Gastrocnemius medialis (tissue), 4 donors: ENCODE data around the gene FOLH1.
"Not testable (repeated sequence)": the region's sequence is repeated elsewhere in the genome, so short reads cannot be mapped to it uniquely, and the experiment has no call there.

Experiments
- POLR2A ChIP-seq, 2 donors: fragments of 450-650 bp; IDR thresholded peaks; one replicate each; pipeline ENCODE4 v1.6.1; 2017; ENCODE audit warnings: antibody characterized with exemption in 2 of 2, mild to moderate bottlenecking in 2 of 2, moderate library complexity in 2 of 2
- TF ChIP-seq, protein P1 (sequence below), 5 experiments: fragments of 450-650 bp in 3 of 5; fragments of 200-600 bp in 2 of 5; sonication (generic) in 2 of 5; IDR thresholded peaks in 4 of 5; conservative IDR thresholded peaks in 1 of 5; 1 replicate in 4 of 5; 2 replicates in 1 of 5; pipeline ENCODE4 v1.5.1; 2016 to 2019; ENCODE audit warnings: antibody characterized with exemption in 5 of 5, mild to moderate bottlenecking in 3 of 5, moderate library complexity in 3 of 5

DNA sequence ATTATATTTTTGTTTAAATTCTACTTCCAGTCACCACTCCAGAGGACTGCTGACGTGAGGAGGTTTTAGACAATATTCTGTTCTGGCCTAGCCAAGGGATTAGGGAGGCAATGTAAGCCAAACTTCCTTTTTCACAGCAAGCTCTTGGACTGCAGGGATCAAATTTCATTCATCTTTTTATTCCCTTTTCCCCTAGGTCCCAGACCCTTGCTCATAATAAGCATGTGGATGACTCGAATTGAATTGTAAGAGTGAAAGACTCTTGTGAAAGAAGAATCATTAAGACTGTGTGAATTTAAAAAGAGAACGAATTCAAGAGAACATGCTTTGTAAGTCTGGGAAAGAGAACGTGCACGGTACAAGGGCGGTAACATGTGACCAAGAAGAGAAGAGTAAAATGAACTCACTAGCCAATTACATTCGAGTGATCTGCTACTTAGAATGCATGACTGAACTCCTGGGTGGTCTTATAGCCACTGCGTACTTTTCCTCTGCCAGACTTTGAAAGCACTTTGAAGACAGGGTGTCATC lies 16.9 kb upstream of the FOLH1 start:
- TF ChIP-seq, protein P1, sequence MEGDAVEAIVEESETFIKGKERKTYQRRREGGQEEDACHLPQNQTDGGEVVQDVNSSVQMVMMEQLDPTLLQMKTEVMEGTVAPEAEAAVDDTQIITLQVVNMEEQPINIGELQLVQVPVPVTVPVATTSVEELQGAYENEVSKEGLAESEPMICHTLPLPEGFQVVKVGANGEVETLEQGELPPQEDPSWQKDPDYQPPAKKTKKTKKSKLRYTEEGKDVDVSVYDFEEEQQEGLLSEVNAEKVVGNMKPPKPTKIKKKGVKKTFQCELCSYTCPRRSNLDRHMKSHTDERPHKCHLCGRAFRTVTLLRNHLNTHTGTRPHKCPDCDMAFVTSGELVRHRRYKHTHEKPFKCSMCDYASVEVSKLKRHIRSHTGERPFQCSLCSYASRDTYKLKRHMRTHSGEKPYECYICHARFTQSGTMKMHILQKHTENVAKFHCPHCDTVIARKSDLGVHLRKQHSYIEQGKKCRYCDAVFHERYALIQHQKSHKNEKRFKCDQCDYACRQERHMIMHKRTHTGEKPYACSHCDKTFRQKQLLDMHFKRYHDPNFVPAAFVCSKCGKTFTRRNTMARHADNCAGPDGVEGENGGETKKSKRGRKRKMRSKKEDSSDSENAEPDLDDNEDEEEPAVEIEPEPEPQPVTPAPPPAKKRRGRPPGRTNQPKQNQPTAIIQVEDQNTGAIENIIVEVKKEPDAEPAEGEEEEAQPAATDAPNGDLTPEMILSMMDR (IDR thresholded peaks at IDR 0.05 in 4 of 5, conservative IDR thresholded peaks at IDR 0.05 in 1 of 5) = not testable (repeated sequence)
- TF ChIP-seq POLR2A (IDR thresholded peaks at IDR 0.05) = not testable (repeated sequence)
